SK-N-SH treated with all-trans-retinoic acid at 6 μM for 48 hours (cell line): Measurements from ENCODE around the gene CD248.

Experiments
- ATAC-seq: fragments of 200-7000 bp; cut with Tn5 transposase; 3 replicates; pipeline ENCODE4 v1.9.1; 2020; ENCODE audit warnings: mild to moderate bottlenecking, moderate library complexity
- ARNTL ChIP-seq: fragments of 450-650 bp; formaldehyde crosslinking; IDR thresholded peaks from 2 replicates; pipeline ENCODE4 v1.5.0; 2020; ENCODE audit warnings: low read depth, mild to moderate bottlenecking, moderate library complexity, borderline replicate concordance
- BACH2 ChIP-seq: fragments of 250-450 bp; sonication (Bioruptor Pico); IDR thresholded peaks from 2 replicates; pipeline ENCODE4 v1.9.0; 2021; ENCODE audit warnings: mild to moderate bottlenecking, borderline replicate concordance
- CREB5 ChIP-seq: fragments of 250-450 bp; sonication (Bioruptor Pico); IDR thresholded peaks from 2 replicates; pipeline ENCODE4 v1.5.1; 2020; ENCODE audit warnings: low read depth, mild to moderate bottlenecking, moderate library complexity
- CSDC2 ChIP-seq: fragments of 250-450 bp; sonication (Bioruptor Pico); IDR thresholded peaks from 2 replicates; pipeline ENCODE4 v1.5.0; 2020; ENCODE audit warnings: mild to moderate bottlenecking, moderate library complexity
- CSRNP3 ChIP-seq: fragments of 250-450 bp; sonication (Bioruptor Pico); IDR thresholded peaks from 2 replicates; pipeline ENCODE4 v1.5.1; 2021; ENCODE audit warnings: mild to moderate bottlenecking, moderate library complexity
- ESRRG ChIP-seq: fragments of 250-450 bp; sonication (Bioruptor Pico); IDR thresholded peaks from 2 replicates; pipeline ENCODE4 v1.6.1; 2021; ENCODE audit warnings: mild to moderate bottlenecking
- GLIS3 ChIP-seq: fragments of 250-450 bp; sonication (Bioruptor Pico); IDR thresholded peaks from 2 replicates; pipeline ENCODE4 v1.5.0; 2020; ENCODE audit warnings: mild to moderate bottlenecking, moderate library complexity
- ISL1 ChIP-seq: fragments of 250-450 bp; sonication (Bioruptor Pico); IDR thresholded peaks from 2 replicates; pipeline ENCODE4 v2.1.2; 2022; ENCODE audit warnings: mild to moderate bottlenecking, moderate library complexity
- OSR1 ChIP-seq: fragments of 250-450 bp; sonication (Bioruptor Pico); IDR thresholded peaks from 2 replicates; pipeline ENCODE4 v1.8.0; 2022; ENCODE audit warnings: moderate library complexity, mild to moderate bottlenecking, inconsistent platforms
- POU6F1 ChIP-seq: fragments of 250-450 bp; sonication (Bioruptor Pico); IDR thresholded peaks from 2 replicates; pipeline ENCODE4 v1.8.0; 2021; ENCODE audit warnings: low read depth, mild to moderate bottlenecking, moderate library complexity, borderline replicate concordance
- PPARA ChIP-seq: fragments of 250-450 bp; sonication (Bioruptor Pico); IDR thresholded peaks from 2 replicates; pipeline ENCODE4 v1.5.0; 2020; ENCODE audit warnings: mild to moderate bottlenecking, borderline replicate concordance
- RARB ChIP-seq: fragments of 250-450 bp; sonication (Bioruptor Pico); IDR thresholded peaks from 2 replicates; pipeline ENCODE4 v1.8.0; 2021; ENCODE audit warnings: mild to moderate bottlenecking, moderate library complexity
- SNAI2 ChIP-seq: fragments of 250-450 bp; sonication (Bioruptor Pico); IDR thresholded peaks from 2 replicates; pipeline ENCODE4 v1.5.0; 2020; ENCODE audit warnings: mild to moderate bottlenecking, moderate library complexity
- TCF4 ChIP-seq: fragments of 250-450 bp; sonication (Bioruptor Pico); IDR thresholded peaks from 2 replicates; pipeline ENCODE4 v1.8.0; 2021; ENCODE audit warnings: mild to moderate bottlenecking, moderate library complexity, borderline replicate concordance
- TOX ChIP-seq: fragments of 250-450 bp; sonication (Bioruptor Pico); IDR thresholded peaks from 2 replicates; pipeline ENCODE4 v1.8.0; 2021; ENCODE audit warnings: mild to moderate bottlenecking, moderate library complexity, borderline replicate concordance
- ZC3H10 ChIP-seq: fragments of 250-450 bp; sonication (Bioruptor Pico); IDR thresholded peaks from 2 replicates; pipeline ENCODE4 v1.5.1; 2021; ENCODE audit warnings: mild to moderate bottlenecking, moderate library complexity
- ZFP3 ChIP-seq: fragments of 250-450 bp; sonication (Bioruptor Pico); IDR thresholded peaks from 2 replicates; pipeline ENCODE4 v1.5.0; 2020; ENCODE audit warnings: mild to moderate bottlenecking, moderate library complexity
- ZFP30 ChIP-seq: fragments of 450-650 bp; formaldehyde crosslinking; IDR thresholded peaks from 2 replicates; pipeline ENCODE4 v1.5.0; 2022; ENCODE audit warnings: mild to moderate bottlenecking, moderate library complexity
- ZNF565 ChIP-seq: fragments of 450-650 bp; formaldehyde crosslinking; conservative IDR thresholded peaks from 2 replicates; pipeline ENCODE4 v1.5.0; 2020; ENCODE audit warnings: low read depth, mild to moderate bottlenecking, moderate library complexity
- ZNF8 ChIP-seq: fragments of 450-650 bp; formaldehyde crosslinking; IDR thresholded peaks from 2 replicates; pipeline ENCODE4 v1.5.0; 2020; ENCODE audit warnings: mild to moderate bottlenecking, moderate library complexity
- TF ChIP-seq, protein P1 (sequence below): fragments of 250-450 bp; sonication (Bioruptor Pico); IDR thresholded peaks from 2 replicates; pipeline ENCODE4 v1.5.0; 2020; ENCODE audit warnings: mild to moderate bottlenecking, moderate library complexity
- TF ChIP-seq, protein P2 (sequence below): fragments of 250-450 bp; sonication (Bioruptor Pico); IDR thresholded peaks from 2 replicates; pipeline ENCODE4 v1.8.0; 2020; ENCODE audit warnings: mild to moderate bottlenecking, moderate library complexity, borderline replicate concordance

CD248 gene

DNA sequence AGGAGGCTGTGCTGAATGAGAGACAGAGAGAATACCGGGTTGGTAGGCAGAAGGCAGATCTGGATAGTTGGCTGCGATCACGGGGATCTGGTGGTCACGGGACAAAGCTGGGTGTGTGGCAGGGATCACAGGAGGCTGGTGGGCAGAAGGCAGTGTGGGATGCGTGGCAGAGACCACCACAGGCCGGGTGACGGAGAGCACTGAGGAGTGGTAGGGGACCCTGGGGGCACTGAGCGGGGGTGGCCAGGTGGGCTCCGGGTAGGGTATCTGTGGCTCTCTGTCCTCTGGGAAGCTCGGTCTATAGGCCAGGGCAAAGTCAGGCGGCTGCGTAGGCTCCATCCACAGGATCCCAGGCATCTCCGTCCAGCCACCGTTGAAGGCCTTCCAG is 1.4 kb downstream of the CD248 start:
- TF ChIP-seq ARNTL (CRISPR knock-in tag): no peak
- no peak for TF ChIP-seq RARB (CRISPR knock-in tag)
- no peak for TF ChIP-seq TOX
- no peak for TF ChIP-seq SNAI2 (CRISPR knock-in tag)
- no peak for TF ChIP-seq ZNF565 (CRISPR knock-in tag)
- TF ChIP-seq, protein P1, sequence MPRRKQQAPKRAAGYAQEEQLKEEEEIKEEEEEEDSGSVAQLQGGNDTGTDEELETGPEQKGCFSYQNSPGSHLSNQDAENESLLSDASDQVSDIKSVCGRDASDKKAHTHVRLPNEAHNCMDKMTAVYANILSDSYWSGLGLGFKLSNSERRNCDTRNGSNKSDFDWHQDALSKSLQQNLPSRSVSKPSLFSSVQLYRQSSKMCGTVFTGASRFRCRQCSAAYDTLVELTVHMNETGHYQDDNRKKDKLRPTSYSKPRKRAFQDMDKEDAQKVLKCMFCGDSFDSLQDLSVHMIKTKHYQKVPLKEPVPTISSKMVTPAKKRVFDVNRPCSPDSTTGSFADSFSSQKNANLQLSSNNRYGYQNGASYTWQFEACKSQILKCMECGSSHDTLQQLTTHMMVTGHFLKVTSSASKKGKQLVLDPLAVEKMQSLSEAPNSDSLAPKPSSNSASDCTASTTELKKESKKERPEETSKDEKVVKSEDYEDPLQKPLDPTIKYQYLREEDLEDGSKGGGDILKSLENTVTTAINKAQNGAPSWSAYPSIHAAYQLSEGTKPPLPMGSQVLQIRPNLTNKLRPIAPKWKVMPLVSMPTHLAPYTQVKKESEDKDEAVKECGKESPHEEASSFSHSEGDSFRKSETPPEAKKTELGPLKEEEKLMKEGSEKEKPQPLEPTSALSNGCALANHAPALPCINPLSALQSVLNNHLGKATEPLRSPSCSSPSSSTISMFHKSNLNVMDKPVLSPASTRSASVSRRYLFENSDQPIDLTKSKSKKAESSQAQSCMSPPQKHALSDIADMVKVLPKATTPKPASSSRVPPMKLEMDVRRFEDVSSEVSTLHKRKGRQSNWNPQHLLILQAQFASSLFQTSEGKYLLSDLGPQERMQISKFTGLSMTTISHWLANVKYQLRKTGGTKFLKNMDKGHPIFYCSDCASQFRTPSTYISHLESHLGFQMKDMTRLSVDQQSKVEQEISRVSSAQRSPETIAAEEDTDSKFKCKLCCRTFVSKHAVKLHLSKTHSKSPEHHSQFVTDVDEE (CRISPR knock-in tag): no peak
- TF ChIP-seq BACH2: no peak
- TF ChIP-seq, protein P2, sequence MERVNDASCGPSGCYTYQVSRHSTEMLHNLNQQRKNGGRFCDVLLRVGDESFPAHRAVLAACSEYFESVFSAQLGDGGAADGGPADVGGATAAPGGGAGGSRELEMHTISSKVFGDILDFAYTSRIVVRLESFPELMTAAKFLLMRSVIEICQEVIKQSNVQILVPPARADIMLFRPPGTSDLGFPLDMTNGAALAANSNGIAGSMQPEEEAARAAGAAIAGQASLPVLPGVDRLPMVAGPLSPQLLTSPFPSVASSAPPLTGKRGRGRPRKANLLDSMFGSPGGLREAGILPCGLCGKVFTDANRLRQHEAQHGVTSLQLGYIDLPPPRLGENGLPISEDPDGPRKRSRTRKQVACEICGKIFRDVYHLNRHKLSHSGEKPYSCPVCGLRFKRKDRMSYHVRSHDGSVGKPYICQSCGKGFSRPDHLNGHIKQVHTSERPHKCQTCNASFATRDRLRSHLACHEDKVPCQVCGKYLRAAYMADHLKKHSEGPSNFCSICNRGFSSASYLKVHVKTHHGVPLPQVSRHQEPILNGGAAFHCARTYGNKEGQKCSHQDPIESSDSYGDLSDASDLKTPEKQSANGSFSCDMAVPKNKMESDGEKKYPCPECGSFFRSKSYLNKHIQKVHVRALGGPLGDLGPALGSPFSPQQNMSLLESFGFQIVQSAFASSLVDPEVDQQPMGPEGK (CRISPR knock-in tag): no peak
- no peak for TF ChIP-seq TCF4 (CRISPR knock-in tag)
- no peak for TF ChIP-seq CSDC2 (CRISPR knock-in tag)
- TF ChIP-seq CREB5 (CRISPR knock-in tag): no peak
- no peak for TF ChIP-seq ESRRG (CRISPR knock-in tag)
- no peak for TF ChIP-seq ZFP3 (CRISPR knock-in tag)
- no peak for TF ChIP-seq OSR1 (CRISPR knock-in tag)
- TF ChIP-seq POU6F1 (CRISPR knock-in tag): no peak
- no peak for TF ChIP-seq ZFP30 (CRISPR knock-in tag)
- TF ChIP-seq GLIS3 (CRISPR knock-in tag): no peak
- TF ChIP-seq ZNF8 (CRISPR knock-in tag): no peak
- no peak for TF ChIP-seq PPARA (CRISPR knock-in tag)
- TF ChIP-seq ZC3H10 (CRISPR knock-in tag): no peak

DNA sequence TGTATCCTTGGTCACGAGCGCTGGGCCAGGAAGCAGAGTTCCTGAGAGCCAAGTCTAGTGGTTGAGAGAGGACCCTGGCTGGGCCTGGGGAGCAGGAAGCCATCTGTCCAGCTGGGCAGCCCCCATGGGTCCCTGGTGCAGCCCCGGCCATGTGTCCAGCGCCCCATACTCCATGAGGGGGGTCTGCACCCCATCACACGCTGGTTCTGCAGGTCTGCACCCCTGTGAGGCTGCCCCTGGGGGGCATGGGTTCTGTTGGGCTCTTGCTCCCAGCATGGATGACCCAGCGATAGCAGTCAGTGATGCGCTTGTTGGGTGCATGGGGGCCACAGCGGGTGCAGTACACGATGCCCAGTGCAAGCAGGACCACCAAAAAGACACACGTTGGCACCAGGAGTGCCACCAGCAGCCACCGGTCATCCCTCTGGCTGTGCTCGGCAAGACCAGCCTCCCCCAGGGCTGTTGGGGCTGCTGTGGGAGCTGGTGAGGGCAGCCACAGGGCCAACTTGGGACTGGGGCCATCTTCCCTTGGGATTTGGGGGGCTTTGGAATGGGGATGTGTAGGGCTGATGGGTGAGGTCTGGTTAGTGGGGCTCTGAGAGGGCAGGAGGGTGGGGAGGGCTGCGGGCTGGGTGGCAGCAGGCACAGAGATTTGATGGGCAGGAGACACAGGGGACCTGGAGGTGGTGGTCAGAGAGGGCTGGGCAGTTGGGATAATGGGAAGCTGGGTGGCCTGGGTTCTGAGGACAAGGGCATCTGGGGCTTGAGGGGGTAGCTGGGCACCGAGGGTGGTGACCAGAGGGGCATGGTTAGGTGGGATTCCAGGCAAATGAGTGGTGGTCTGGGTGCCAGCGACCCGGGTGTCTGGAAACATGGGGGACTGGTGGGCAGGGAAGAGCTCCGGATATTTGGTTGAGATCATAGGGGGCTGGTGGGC is 2.0 kb downstream of the CD248 start:
- ATAC-seq: no peak
- TF ChIP-seq SNAI2 (CRISPR knock-in tag) (no peak), TOX (no peak), ZFP3 (CRISPR knock-in tag) (no peak), POU6F1 (CRISPR knock-in tag) (no peak), RARB (CRISPR knock-in tag) (no peak), BACH2 (no peak), ESRRG (CRISPR knock-in tag) (no peak), ZC3H10 (CRISPR knock-in tag) (no peak), ZNF565 (CRISPR knock-in tag) (no peak), CSRNP3 (CRISPR knock-in tag) (no peak), TCF4 (CRISPR knock-in tag) (no peak), ARNTL (CRISPR knock-in tag) (no peak), OSR1 (CRISPR knock-in tag) (no peak), ZFP30 (CRISPR knock-in tag) (no peak), ISL1 (CRISPR knock-in tag) (no peak), CREB5 (CRISPR knock-in tag) (no peak), CSDC2 (CRISPR knock-in tag) (no peak)
- TF ChIP-seq, protein P2 (CRISPR knock-in tag): no peak

More for the DNA sequence above, 1.4 kb downstream of the CD248 start:
- ATAC-seq: no peak
